Cerebellar nuclear complex (tissue), 1 donor: ENCODE data around the gene RMND5B.

ENCODE experiments used
- DNase-seq, 2 experiments: peaks; one replicate each; lab custom pipeline; 2025; lab: John Stamatoyannopoulos, UW

RMND5B gene

DNA sequence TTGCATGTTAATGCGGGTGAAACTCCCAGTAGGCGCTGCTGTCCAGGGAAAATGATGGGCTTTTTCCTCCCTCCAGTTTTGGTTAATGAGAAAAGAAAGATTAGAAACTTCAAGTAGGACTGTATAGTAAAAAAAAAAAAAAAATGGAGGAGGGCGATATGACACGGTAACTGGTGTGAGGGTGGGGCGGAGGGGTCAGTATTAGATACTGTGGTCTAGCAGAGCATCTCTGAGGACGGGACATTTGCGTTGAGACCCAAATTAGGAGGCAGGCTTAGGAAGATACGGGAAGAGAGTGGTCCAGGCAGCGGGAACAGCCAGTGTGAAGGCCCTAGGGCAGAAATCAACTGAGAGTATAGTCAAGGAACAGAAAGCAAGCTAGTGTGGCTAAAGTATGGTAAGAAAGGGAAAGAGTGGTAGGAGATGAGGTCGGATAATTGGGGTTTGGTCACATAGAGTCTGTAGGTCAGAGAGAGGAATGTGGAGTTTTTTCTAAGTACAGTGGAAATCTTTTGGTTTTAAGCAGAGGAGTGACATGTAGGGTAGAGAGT, 707 bp downstream of the RMND5B start:
- DNase-seq: no peak

DNA sequence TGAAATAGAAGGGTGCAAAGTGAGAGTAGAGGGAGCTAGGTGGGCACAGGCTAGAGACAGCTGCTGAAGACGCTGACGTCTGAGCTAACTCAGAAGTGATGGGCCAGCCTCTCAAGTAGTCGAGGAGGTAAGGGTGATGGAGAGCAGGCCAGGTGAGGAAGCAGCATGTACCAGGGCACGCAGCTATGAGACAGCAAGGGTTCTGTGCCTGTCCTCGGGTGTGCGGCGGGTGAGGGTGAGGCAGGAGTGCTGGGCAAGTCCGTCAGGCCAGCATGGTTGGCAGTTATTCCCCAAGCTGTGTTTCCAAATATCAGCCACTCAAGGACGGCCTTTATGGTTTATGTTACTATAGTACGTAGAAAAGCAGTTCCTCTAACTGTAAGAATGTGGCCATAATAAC, 6.2 kb downstream of the RMND5B start:
- no peak for DNase-seq

DNA sequence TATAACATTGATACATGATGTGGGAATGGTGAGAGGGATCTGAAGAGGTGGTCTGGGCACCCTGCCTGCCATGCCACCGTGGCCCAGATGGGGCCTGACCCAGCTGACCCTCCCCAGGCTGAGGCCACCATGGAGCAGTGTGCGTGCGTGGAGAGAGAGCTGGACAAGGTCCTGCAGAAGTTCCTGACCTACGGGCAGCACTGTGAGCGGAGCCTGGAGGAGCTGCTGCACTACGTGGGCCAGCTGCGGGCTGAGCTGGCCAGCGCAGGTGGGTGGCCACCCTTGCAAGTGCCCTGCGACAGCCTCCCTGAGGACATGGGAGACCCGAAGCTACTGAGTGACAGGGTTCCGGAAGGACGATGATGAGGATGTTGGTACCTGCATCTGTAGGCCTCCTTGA, 7.2 kb downstream of the RMND5B start:
- DNase-seq: no peak

DNA sequence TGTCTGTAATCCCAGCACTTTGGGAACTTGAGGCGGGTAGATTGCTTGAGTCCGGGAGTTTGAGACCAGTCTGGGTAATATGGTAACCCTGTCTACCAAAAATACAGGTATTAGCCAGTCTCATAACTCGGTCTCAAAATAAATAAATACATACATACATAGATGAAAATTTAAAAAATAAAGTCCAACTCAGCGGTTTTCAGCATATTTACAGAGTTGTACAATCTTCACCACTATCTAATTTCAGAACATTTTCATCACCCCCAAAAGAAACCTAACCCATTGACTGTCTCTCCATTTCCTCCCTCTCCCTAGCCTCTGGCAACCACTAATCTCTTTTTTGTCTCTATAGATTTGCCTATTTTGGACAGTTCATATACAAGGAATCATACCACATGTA, 10.7 kb downstream of the RMND5B start:
- no peak for DNase-seq

DNA sequence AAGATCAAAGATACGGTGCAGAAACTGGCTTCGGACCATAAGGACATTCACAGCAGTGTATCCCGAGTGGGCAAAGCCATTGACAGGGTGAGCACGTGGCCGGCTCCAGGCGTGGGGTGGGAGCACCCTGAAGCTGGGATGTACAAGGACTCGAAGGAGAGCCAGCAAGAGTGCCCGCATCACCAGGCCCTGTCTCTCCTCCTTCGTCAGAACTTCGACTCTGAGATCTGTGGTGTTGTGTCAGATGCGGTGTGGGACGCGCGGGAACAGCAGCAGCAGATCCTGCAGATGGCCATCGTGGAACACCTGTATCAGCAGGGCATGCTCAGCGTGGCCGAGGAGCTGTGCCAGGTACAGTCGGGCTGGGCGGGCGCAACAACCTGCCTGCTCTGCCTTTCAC, 11.8 kb downstream of the RMND5B start:
- DNase-seq: no peak

DNA sequence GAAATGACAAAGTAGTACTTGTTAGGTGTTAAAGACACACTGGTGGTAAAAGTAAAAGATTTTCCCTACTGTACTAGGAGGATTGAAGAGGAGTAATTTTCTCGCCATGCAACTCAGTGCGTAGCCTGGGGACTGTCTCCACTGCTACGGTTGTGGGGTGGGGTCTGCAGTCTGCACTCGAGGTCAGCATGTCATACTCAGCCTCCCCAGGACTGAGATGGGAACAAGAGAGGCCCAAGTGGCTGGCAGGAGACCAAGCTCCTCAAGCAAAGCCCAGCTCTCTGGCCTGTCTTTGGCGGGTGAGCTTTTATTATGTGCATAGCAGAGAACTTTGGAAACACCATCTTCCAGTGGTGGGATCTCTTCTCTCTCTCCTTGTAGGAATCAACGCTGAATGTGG, 12.4 kb downstream of the RMND5B start:
- DNase-seq: no peak

DNA sequence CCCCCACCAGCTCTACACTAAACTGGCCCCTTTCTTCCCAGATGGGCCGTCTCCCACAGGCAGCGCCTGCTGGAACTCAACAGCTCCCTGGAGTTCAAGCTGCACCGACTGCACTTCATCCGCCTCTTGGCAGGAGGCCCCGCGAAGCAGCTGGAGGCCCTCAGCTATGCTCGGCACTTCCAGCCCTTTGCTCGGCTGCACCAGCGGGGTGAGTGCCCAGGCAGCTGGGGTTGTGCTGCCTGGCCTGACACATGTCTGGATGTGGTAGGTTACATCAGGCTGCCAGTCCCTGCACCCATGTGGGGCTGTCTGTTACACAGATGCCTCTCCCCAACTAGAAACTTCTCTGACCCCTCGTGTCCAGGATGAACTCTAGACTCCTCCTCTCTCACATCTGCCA, 13.1 kb downstream of the RMND5B start:
- DNase-seq: no peak

DNA sequence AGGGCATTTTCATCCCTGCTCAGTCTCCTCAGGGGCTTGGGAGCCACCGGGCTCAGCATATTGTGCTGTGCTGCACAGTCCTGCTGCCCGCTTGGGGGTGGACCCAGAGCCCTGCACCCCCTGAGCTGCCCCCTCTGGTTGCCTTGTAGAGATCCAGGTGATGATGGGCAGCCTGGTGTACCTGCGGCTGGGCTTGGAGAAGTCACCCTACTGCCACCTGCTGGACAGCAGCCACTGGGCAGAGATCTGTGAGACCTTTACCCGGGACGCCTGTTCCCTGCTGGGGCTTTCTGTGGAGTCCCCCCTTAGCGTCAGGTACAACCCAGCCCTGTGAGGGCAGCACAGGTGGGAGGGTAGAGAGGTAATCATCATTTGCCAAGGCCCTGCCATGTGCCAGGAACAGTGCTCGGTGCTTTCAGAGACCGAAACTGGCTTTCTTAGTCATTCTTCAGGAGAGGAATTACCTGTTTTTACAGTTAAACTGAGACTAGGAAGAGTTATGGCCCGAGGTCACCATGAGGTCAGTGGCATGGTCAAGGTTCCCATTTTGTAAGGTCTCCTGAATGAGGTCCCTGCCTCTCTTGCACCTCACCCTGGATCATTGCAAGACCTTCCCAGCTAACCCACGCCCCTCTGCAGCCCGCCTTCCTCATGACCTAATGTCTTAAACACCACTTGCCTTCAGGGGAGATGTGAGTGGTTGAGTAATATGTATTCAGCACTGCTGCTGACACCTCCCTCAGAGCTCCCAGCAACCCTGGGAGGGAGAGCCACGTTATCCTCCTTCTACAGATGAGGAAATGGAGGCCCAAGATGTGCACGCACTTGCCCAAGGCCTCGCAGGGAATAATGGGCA, 15.4 kb downstream of the RMND5B start:
- no peak for DNase-seq

DNA sequence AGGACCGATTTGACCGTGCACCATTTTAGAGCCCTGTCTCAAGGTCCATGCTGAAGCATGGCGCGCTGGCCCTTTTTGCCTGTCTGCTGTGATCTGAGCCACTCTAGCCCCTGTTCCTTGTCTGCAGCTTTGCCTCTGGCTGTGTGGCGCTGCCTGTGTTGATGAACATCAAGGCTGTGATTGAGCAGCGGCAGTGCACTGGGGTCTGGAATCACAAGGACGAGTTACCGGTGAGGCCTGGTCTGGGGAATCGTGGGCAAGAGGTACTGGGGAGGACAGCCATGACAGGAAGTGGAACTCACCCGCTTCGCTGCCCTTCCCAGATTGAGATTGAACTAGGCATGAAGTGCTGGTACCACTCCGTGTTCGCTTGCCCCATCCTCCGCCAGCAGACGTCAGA, 16.6 kb downstream of the RMND5B start:
- no peak for DNase-seq

DNA sequence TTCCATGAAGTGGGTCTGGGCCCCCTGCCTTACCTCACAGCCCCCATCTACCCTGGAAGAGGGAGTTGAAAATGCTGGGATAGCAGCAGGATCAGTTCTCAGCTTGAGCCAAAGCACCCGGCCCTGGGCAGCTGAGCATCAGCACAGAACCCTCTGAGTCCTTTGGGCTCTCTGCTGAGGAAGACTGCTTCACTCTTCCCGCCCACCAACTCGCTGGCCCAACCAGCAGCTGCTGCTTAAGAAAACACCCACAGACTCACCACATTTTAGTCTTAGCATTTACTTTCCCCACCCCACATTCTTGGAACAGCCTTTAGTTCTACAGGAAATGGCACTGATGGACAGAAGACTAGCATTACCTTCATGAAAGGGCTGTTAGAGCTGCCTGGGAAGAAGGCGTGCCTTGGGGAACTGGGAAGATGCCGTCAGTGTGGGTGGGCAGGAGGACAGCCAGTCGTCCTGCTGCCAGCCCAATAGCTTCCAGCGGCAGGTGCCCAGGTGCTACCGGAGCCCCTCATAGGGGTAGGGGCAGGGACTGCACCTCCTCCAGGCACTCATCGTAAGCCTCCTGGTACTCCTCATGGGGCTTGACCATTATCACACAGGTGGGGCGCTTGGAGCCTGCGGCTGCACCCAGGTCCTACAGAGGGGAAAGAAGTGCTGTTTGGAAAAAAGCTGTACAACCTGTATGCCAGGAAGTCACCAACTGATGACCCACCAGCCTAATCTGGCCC, 18.6 kb downstream of the RMND5B start:
- DNase-seq: no peak

DNA sequence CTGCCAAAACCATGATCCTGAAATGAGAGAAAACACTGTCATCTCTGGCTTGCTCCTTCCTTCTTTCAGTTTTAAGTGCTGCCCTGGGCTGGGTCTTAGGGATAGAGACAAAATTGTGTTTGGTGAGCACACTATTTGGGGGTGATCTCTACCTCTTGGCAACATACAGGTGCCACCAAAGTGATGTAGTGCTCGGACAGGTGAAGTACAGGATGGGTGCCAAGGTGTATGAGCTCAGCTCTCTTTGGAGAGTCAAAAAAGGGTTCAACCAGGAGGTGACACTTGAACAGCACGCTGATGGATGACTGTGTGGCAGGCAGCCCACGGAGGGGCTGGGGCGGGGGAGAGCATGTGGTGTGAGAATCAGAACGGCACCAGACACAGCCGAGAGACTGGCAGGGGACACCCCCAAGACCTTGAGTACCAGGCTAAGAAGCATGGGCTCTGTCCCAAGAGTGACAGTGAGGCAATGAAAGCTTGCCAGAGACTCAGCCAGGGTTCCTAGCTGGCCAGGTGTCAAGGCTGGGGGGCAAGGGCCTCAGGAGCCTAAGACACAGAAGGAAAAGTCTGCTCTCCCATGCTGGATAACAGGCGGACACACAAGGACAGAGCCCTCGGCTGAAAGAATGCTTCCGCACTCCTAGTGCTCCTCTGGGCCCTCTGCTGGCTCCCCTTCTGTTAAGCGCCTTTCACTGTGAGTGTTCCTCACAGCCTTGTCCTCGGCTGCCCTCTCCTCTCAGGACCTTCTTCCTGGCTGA, 20.3 kb downstream of the RMND5B start:
- no peak for DNase-seq

DNA sequence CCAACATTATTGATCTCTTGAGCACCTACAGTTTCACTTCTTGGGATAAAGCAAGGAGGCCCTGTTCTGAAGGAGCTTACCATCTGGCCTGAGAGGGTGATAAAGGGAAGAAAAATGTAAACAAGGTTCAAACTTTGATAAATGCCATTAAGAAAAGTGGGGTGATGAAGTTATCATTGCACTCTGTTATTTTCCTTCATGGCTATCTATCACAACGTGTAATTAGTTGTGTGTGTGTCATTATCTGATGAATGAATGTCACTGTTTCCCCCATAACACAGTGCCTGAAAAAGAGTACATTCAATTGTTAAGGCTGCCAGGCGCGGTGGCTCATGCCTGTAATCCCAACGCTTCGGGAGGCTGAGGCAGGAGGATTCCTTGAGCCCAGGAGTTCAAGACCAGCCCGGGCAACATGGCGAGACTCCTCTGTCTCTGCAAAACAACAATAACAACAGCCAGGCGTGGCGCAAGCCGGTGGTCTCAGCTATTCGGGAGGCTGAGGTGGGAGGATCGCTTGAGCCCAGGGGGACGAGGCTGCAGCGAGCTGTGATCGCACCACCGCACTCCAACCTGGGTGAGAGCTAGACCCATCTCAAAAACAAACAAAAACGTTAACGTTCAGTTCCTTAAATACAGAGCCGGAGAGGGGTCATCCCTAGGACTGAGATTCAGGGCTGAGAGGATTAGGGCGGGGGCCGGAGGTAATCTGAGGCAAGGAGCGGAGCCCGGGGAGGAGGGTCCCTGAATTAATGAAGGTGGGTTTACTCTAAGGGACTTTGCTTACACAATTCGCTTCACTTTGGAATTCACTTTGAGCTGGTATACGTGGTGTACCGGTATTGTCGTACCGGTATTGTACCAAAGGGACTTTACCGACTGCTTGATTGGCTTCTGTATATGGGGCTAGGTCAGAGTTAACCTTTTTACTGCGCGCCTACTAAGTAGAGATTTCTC, 22.0 kb downstream of the RMND5B start:
- no peak for DNase-seq

DNA sequence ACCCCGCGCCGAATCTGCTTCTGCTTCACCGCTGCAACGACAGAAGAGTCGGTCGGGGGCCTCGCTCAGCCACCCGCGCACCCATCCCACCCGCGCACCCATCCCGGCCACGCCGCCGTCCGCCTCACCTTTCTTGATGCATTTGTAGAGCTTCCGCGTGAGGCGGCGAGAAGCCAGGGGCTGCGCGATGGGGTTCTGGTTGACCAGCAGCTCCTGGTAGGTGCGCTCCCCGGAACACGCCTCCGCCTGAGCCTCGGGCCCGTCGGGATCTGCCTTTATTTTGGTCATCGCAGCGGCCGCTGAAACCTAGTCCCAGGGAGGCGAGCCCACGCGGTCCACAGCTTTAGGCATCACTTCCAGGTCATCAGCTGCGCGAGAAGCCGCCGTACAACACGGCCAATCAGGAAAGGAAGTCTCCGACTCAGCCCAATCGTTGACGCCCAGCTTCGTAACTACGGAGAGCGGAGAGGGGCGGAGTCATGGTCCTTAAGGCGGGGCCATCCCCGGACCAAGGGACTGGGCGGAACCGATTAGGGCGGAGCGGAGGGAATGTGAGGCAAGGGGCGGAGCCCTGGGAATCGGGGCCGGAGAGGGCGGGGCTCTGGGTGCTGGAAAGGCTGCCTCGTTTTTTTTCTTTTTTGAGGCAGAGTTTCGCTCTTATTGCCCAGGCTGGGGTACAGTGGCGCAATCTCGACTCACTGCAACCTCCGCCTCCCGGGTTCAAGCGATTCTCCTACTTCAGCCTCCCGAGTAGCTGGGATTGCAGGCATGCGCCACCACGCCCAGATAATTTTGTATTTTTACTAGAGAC, 22.9 kb downstream of the RMND5B start, which contains the start of gene NHP2:
Gene NHP2 (minus strand): TSS at position 356 of the 811 bp plus-strand sequence. CDS start 68 bp downstream, at position 288.
- DNase-seq: peak; percentile 97 to 98

DNA sequence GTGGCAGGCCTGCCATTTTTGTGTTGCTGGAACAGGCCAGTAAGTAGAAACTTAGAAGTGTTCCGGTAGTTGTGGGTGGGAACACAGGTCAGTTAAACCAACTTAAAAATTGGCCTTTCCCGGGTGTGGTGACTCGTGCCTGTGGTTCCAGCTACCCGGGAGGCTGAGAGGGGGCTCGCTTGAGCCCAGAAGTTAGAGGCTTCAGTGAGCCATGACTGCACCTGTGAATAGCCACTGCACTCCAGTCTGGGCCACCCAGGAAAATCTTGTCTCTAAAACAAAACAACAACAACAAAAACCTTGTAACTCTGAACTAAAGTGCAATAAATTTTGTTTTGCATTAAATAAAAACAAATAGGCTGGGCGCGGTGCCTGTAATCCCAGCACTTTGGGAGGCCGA, 24.3 kb downstream of the RMND5B start:
- DNase-seq: no peak

DNA sequence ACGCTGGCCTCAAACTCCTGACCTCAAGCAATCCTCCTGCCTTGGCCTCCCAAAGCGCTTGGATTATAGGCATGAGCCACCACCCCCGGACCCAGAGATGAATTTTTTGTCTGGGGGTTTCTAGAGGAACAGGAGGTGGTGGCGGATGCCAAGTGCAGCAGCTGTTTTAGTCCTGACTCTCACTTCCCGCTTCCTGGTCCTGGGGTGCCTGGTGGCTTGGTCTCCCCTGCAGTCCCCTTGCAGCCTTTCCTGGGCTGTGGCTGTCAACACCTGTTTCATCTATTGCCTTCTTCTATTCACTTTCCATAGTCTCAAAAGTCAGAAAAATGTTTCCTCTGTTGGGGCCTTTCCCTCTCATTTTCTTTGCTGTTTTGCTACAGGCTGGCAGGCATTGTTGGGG, 29.4 kb downstream of the RMND5B start:
- DNase-seq: no peak

DNA sequence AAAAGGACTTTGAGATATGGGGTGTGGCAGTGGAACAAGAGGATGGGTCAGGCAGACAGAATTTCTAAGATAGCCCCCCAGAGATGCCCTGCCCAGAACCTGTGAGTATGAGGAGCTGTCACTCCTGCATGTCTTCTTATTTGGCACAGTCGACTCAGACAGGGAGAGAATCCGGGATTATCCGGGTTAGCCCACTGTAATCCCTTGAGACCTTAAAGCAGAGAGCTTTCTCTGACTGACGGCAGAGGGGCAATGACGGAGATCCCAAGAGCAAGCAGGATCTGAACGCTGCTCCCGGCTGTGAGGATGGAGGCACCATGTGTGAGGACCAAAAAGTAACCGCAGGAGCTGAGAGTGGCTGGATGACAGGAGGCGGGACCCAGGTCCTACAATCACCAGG, 31.7 kb downstream of the RMND5B start:
- DNase-seq: no peak

DNA sequence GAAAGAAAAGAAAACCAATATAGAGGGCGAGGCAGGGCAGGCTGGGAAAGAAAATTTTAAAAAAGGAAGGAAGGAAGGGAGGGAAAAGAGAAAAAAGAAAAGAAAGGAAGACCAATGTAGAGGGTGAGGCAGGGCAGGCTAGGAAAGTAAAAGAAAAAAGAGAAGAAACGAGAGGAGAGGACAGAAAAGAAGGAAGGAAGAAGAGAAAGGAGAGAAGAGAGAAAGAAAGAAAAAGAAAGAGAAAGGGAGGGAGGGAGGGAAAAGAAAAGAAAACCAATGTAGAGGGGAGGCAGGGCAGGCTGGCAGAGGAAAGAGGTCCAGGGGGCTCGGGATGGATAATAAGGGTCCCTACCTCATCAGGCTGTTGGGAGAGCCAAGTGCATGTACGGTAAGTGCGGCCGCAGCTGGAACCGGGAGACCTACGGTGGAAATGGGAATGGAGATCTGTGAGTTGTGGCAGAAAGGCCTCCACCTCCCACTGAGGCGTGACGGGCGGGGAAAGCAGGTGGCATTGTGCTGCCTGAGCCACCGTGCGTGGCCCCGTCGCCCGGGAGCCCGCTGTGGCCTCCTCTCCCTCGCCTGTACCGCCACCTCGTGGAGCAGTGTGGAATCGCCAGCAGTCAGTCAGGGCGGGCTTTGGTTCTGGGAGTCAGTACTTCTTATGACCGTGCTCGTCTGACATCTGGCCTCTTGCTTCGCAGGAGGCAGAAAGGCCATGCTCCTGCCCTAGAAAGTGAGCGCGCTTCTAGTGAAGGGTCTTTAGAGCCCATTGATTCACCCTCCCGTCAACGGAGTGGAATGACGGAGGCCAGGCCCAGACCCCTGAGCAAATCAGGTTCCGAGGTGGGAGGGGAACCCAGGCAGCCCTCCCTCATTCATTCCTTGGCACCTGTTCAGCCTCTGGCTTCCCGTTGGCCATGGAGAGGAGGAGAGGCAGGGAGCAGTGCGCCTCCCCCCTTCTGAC, 33.2 kb downstream of the RMND5B start:
- peak in 1 of 2 experiments; percentile 37 for DNase-seq

DNA sequence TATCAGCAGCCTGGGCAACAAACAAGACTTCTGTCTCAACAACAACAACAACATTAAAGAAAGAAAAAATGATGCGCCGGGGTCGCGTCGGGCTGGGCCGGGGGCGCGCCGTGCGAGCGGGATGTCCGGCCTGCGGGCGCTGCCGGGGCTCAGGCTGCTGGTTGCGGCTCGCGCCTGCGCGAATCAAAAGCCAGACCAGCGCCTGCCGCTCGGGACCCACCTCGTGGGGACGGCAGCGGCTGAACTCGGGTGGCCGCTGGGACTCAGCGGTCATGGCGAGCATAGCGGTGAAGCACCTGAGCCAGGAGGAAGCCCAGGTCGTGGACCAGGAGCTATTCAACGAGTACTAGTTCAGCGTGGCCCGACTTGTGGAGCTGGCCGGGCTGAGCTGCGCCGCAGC, 34.8 kb downstream of the RMND5B start:
- no peak for DNase-seq

DNA sequence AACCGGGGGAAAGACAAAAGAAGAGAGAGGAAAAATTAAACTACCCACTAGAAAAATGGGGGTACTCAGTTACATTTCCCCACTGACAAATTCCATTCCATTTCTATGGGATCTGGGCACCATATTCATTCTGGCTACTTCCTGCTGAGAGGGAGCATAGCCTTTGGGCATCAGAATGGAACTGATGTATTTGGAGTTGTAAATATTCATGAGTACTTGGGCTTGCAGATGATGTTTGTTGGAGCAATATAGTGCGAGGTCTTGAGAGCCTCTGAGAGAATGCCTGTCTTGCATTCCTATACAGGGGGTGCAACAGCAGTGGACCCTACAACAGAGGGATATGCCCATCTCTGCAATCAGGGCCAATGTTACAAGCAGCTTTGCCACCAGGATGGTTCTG, 39.6 kb downstream of the RMND5B start:
- no peak for DNase-seq
